ENCODE measurements around the gene PRKCH.

- no peak for TF ChIP-seq CTCF (conservative IDR thresholded peaks at IDR 0.05; ENCODE audit: low read length)
- TF ChIP-seq EZH2phosphoT487 (IDR thresholded peaks at IDR 0.05; ENCODE audit: borderline replicate concordance) = no peak
Measured at GRCh38 chr14:61532763-61533162, 211.4 kb downstream of the PRKCH start.

Data from Loucy (cell line).